ENCODE results near the gene KRT13. TPM values are rescaled to one million over a fixed set of nuclear protein-coding genes. Genes with fewer than 3 reads are reported as not detected.

KRT13 gene
- total and polyA plus RNA-seq, 9 of the 15 experiments (the other 6 are each of a cell fraction or from before 2014, with no cell fraction given), result 0.11 to 1.1 (median 0.24) TPM; not detected in 3

DNA sequence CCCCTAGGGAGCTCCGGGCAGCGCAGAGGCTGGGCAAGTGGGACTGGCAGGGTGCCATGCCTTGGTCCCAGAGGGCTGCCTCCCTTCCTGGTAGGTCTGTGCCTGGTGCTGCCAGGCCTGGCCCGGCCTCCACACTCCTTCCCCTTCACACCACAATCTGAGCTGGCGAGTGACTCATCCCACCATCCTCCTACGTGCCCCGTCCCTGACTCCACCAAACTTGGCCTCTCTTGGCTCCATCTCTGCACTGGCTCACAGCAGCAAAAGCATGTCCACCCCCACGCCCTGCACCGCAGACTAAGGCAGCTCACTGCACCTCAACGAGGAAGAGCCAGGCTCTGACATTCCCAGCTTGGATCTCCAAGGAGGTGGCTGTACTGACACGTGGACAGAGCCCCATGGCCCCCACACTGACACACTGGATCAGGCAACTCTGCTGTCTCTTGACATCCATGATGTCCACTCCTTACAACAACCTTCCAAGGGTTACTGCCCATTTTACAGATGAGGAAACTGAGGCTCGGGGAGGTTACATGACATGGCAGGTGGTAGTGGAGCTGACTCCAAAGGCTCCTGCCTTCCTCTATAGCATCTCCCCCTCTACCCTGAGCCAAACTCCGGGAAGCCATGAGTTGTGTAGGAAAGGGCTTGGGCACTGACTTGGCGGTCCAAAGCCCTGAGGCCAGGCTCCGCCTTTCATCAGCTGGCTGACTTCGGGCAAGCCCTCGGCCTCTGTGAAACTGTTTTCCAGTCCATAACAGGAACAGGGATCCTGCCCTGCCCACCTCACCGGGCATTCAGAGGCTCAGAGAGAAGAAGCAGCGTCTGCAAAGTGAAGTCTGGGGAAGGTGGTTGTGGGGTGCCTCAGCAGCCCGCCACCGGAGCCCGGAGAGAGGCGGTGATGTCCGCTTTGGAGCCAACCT, 42.8 kb upstream of the KRT13 start (continued):
- TF ChIP-seq, protein P1, sequence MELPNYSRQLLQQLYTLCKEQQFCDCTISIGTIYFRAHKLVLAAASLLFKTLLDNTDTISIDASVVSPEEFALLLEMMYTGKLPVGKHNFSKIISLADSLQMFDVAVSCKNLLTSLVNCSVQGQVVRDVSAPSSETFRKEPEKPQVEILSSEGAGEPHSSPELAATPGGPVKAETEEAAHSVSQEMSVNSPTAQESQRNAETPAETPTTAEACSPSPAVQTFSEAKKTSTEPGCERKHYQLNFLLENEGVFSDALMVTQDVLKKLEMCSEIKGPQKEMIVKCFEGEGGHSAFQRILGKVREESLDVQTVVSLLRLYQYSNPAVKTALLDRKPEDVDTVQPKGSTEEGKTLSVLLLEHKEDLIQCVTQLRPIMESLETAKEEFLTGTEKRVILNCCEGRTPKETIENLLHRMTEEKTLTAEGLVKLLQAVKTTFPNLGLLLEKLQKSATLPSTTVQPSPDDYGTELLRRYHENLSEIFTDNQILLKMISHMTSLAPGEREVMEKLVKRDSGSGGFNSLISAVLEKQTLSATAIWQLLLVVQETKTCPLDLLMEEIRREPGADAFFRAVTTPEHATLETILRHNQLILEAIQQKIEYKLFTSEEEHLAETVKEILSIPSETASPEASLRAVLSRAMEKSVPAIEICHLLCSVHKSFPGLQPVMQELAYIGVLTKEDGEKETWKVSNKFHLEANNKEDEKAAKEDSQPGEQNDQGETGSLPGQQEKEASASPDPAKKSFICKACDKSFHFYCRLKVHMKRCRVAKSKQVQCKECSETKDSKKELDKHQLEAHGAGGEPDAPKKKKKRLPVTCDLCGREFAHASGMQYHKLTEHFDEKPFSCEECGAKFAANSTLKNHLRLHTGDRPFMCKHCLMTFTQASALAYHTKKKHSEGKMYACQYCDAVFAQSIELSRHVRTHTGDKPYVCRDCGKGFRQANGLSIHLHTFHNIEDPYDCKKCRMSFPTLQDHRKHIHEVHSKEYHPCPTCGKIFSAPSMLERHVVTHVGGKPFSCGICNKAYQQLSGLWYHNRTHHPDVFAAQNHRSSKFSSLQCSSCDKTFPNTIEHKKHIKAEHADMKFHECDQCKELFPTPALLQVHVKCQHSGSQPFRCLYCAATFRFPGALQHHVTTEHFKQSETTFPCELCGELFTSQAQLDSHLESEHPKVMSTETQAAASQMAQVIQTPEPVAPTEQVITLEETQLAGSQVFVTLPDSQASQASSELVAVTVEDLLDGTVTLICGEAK (IDR thresholded peaks at IDR 0.05), result no peak
- TF ChIP-seq, protein P1 (CRISPR knock-in tag; IDR thresholded peaks at IDR 0.05), result no peak
- TF ChIP-seq ZNF232 (CRISPR knock-in tag; IDR thresholded peaks at IDR 0.05) (no peak), ETV5 (CRISPR knock-in tag; IDR thresholded peaks at IDR 0.05; ENCODE audit: low read depth) (no peak), HDAC1 (IDR thresholded peaks at IDR 0.05) (peak in 1 of 2 experiments; percentile 42; a peak in 1 of 4 replicates), KDM5B (IDR thresholded peaks at IDR 0.05; ENCODE audit: insufficient replicate concordance, low read depth, low read length) (no peak), ZNF311 (CRISPR knock-in tag; IDR thresholded peaks at IDR 0.05) (no peak), GTF2F1 (IDR thresholded peaks at IDR 0.05; ENCODE audit: low read depth, low read length) (no peak), ZBTB8A (IDR thresholded peaks at IDR 0.05; ENCODE audit: partially characterized antibody) (no peak), ATF4 (CRISPR knock-in tag; IDR thresholded peaks at IDR 0.05) (no peak), ZNF24 (IDR thresholded peaks at IDR 0.05) (no peak), EGR1 (conservative IDR thresholded peaks at IDR 0.05) (peak; percentile 85), CCNT2 (IDR thresholded peaks at IDR 0.05; ENCODE audit: borderline replicate concordance, extremely low read depth, insufficient read length, low read depth, low read length) (no peak), CHD4 (IDR thresholded peaks at IDR 0.05; ENCODE audit: insufficient read depth, insufficient replicate concordance, low read depth, low read length, poor library complexity, severe bottlenecking) (peak; percentile 84)
